GM10248 (cell line): ENCODE results near the gene AGMO.

Experiments used
- CTCF ChIA-PET: fragments of 300-600 bp; sonication (Branson Sonifier 250); formaldehyde crosslinking; extraction: SDS; loops from one replicate; lab custom pipeline; 2021; ENCODE audit warnings: antibody characterized with exemption; lab: Yijun Ruan, JAX
- POLR2A ChIA-PET: fragments of 350-650 bp; sonication (Branson Sonifier 250); formaldehyde crosslinking; extraction: SDS; loops from one replicate; lab custom pipeline; 2020; ENCODE audit warnings: antibody characterized with exemption; lab: Yijun Ruan, JAX
- DNase-seq: peaks from one replicate; pipeline ENCODE4 v3.0.0; 2012; ENCODE audit errors: extremely low spot score
- CTCF ChIP-seq: IDR thresholded peaks from 2 replicates; pipeline ENCODE4 v1.5.1; 2012; ENCODE audit warnings: mild to moderate bottlenecking, low read depth; ENCODE audit errors: extremely low read depth, missing control alignments, control extremely low read depth

Gene AGMO

GRCh38 chr7:15280078-15280733, 281.6 kb downstream of the AGMO start:
- no peak for DNase-seq
- CTCF ChIA-PET, result no interaction called here
- POLR2A ChIA-PET, result no interaction called here
- no peak for TF ChIP-seq CTCF

GRCh38 chr7:15279640-15280039, 282.2 kb downstream of the AGMO start:
- ChIA-PET CTCF (no interaction called here), POLR2A (no interaction called here)
- DNase-seq, result no peak
- TF ChIP-seq CTCF, result no peak

- POLR2A ChIA-PET, result no interaction called here
- no peak for TF ChIP-seq CTCF
- DNase-seq, result no peak
- CTCF ChIA-PET, result no interaction called here
These were observed 304.1 kb downstream of the AGMO start for GRCh38 chr7:15257689-15258088.

GRCh38 chr7:15252181-15252580, 309.6 kb downstream of the AGMO start:
- no peak for DNase-seq
- ChIA-PET CTCF (interaction anchor here (0.8 to 1.9 kb wide), 2 partner anchors 15 to 26 kb away, joined by 3 to 5 read pairs; no protein-coding TSS in a partner anchor), POLR2A (no interaction called here)
- no peak for TF ChIP-seq CTCF

GRCh38 chr7:15248514-15248913, 313.3 kb downstream of the AGMO start:
- DNase-seq, result no peak
- POLR2A ChIA-PET, result no interaction called here
- CTCF ChIA-PET, result interaction anchor here (1.0 kb wide), 1 partner anchor 10 kb away, joined by 3 read pairs; no protein-coding TSS in a partner anchor
- TF ChIP-seq CTCF, result no peak

- CTCF ChIA-PET, result no interaction called here
- POLR2A ChIA-PET, result interaction anchor here (0.6 kb wide), 1 partner anchor 157 kb away, joined by 3 read pairs; no protein-coding TSS in a partner anchor
- no peak for DNase-seq
- TF ChIP-seq CTCF, result no peak
These were observed 316.0 kb downstream of the AGMO start for GRCh38 chr7:15245831-15246230.
